OCI-LY1 (cell line): ENCODE data around the gene GPT2.

Experiments
- CTCF ChIP-seq: fragments of 200-600 bp; sonication (generic), shearing (Covaris generic); IDR thresholded peaks from 2 replicates; pipeline ENCODE4 v1.5.1; 2017; ENCODE audit warnings: mild to moderate bottlenecking, antibody characterized with exemption, low read length, moderate library complexity, mixed read lengths
- EZH2 ChIP-seq: fragments of 200-600 bp; sonication (generic), shearing (Covaris generic); IDR thresholded peaks from 2 replicates; pipeline ENCODE4 v1.8.0; 2017; ENCODE audit warnings: borderline replicate concordance, mixed run types, mild to moderate bottlenecking, antibody characterized with exemption, low read length, moderate library complexity, mixed read lengths

- TF ChIP-seq CTCF: no peak
- TF ChIP-seq EZH2: no peak
These were observed 38.1 kb downstream of the GPT2 start for GRCh38 chr16:46922239-46922638.
